ENCODE results near the gene ACTN1.
"Not testable (repeated sequence)": the region's sequence is repeated elsewhere in the genome, so short reads cannot be mapped to it uniquely, and the experiment has no call there.

The ACTN1 gene

GRCh38 chr14:68986926-68987652, 8.0 kb upstream of the ACTN1 start:
- DNase-seq (ENCODE audit: low read depth) = no peak

GRCh38 chr14:68986225-68986624, 7.1 kb upstream of the ACTN1 start:
- no peak for DNase-seq (ENCODE audit: low read depth)

GRCh38 chr14:68984686-68985085, 5.6 kb upstream of the ACTN1 start:
- no peak for DNase-seq (ENCODE audit: low read depth)

GRCh38 chr14:68983191-68983590, 4.1 kb upstream of the ACTN1 start:
- no peak for DNase-seq (ENCODE audit: low read depth)

GRCh38 chr14:68982581-68982980, 3.5 kb upstream of the ACTN1 start:
- no peak for DNase-seq (ENCODE audit: low read depth)

- no peak for DNase-seq (ENCODE audit: low read depth)
Observed at GRCh38 chr14:68981539-68981976, 2.5 kb upstream of the ACTN1 start.

- no peak for DNase-seq (ENCODE audit: low read depth)
Observed at GRCh38 chr14:68981139-68981538, 2.0 kb upstream of the ACTN1 start.

GRCh38 chr14:68979722-68980451, 785 bp upstream of the ACTN1 start:
- DNase-seq (ENCODE audit: low read depth) = no peak

- peak; percentile 35 for DNase-seq (ENCODE audit: low read depth)
Observed at GRCh38 chr14:68978172-68978911, 760 bp downstream of the ACTN1 start.

GRCh38 chr14:68977718-68978171, 1.4 kb downstream of the ACTN1 start:
- peak; percentile 45 for DNase-seq (ENCODE audit: low read depth)

GRCh38 chr14:68977180-68977717, 1.9 kb downstream of the ACTN1 start:
- DNase-seq (ENCODE audit: low read depth) = no peak

- DNase-seq (ENCODE audit: low read depth) = no peak
Observed at GRCh38 chr14:68976160-68977067, 2.7 kb downstream of the ACTN1 start.

GRCh38 chr14:68975667-68976066, 3.4 kb downstream of the ACTN1 start:
- DNase-seq (ENCODE audit: low read depth) = no peak

GRCh38 chr14:68974759-68975347, 4.2 kb downstream of the ACTN1 start:
- DNase-seq (ENCODE audit: low read depth) = no peak

- no peak for DNase-seq (ENCODE audit: low read depth)
Observed at GRCh38 chr14:68973639-68974038, 5.5 kb downstream of the ACTN1 start.

- not testable (repeated sequence) for DNase-seq (ENCODE audit: low read depth)
Observed at GRCh38 chr14:68973219-68973565, 5.9 kb downstream of the ACTN1 start.

- DNase-seq (ENCODE audit: low read depth) = no peak
Observed at GRCh38 chr14:68972507-68973218, 6.4 kb downstream of the ACTN1 start.

- DNase-seq (ENCODE audit: low read depth) = no peak
Observed at GRCh38 chr14:68971411-68972035, 7.6 kb downstream of the ACTN1 start.

- DNase-seq (ENCODE audit: low read depth) = no peak
Observed at GRCh38 chr14:68970736-68971135, 8.4 kb downstream of the ACTN1 start.

GRCh38 chr14:68970038-68970612, 9.0 kb downstream of the ACTN1 start:
- no peak for DNase-seq (ENCODE audit: low read depth)

Data from stimulated activated CD8-positive, alpha-beta memory T cell treated with anti-CD3 and anti-CD28 coated beads, Interleukin-4, amount 100 ng/mL, for 24 hours (primary cell).